NCI-H2029 treated with DMSO at 0.1 percent for 48 hours (cell line): Measurements from ENCODE around the gene RND3.

Experiments
- DNase-seq: peaks from one replicate; lab custom pipeline; 2025; lab: John Stamatoyannopoulos, UW

RND3 gene

DNA sequence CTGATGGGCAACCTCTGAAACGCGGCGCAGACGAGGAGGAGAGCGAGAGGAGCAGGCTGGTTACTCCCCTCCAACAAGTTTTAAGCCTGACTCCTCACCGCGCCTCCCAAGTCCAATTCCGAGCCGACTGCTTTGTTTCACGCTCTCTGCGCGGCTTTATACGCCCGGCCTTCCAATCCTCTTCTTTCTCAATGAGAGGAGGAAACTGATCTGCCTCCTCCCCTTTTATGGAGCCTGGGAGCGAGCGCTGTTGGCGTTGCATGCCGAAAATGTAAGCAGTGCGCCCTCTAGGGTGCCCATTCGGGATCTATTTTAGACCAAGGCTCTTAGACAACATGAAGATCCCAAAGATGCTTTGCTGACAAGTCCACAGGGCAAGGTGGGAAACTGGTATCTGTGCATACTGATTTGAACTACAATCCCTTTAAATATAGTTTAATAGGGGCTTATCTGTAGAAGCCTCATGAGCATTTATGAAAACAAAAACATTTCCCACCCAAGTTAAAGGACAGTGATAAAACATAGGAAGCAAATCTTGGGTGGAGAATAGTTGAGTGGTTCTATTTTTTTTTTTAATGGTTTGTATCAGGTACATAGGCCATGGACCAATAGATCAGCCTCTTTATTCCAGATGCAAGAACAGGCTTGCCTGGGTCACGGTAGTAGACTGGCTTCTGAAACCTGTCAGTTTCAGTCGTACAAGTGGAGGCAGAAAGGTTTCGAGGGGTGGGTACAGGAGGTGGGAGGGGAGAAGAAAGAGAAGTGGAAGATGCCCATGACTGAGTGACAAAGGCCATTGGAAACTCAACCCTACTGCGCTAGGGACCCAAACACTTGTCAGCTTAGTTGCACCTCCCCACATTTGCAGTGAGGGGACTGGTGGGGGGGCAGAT is at the start of gene RND3:
Gene RND3, minus strand, starts transcription at position 131 of the 893 bp plus-strand sequence. CDS start 250 bp downstream, outside the sequence.
- DNase-seq = peak; percentile 84

DNA sequence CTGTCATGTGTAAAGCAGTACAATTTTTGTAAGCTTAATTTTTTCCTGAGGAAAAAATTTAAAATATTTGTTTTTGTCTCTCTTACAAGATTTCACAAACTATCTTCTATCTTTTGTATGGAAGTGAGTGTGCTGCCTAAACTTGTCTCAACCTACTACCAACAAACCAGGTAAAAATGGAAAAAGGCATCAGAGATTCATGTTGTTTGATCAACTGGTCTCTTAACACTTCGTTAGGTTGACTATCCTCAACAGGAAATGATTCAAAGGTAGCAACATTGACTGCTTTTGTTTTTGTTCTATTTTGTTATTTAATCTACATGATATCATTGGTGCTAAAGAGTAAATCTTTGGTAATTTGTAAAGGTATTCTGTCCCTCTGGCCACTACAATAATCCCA is 47.7 kb upstream of the RND3 start:
- no peak for DNase-seq

DNA sequence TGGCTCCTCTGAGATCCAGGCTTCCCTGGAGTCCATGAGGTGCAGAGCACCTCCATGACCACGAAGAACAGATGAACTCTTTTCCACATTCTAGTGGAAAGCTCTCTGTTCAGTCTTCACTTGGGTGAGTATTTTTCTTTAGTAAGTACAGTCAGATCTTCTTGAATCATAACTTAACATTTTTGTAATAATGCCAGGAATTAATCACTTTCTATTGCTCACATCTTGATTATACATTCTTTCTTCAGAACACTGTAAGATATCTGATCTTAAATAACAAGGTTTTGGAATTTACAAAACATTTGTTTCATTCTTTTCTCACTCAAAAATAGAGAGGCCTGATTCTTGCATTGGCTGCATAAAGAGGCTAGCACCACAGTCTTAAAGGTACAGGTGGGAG is 45.4 kb upstream of the RND3 start:
- DNase-seq = no peak

DNA sequence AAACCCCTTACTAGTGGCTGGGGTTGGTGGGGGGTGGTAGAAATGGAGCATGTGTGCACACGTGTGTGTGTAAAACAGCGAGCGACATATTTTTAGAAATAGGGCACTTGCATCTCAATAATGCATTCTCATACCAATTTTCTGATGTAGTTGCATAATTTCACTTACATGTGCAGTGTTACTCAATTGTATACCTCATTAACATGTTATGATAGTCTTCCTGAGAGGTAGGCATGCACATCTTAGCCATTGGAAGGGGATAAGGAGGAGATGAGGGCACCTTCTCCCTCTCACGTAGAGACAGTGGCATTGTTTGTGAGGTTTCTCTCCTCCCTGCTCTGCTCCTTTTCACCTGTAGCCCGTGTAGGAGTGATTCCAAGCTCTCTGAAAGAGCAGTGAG is 44.6 kb upstream of the RND3 start:
- no peak for DNase-seq

DNA sequence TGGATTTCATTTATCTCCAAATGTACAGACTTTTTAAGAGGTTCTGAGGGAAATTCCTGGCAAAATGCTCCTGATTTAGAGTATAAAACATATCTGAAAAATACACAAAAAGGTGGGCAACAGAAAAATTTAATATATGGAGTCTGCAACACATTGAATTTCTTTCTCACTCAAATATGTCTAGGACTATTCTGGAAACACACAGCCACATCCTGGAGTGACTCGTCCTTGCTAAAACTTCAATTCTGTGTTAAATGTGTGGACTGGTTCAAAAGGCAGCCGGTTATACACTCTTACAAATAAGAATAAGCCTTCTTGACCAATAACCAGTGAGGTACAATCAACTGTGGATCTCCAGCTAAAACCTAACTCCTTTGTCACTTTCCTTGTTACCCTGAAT is 44.1 kb upstream of the RND3 start:
- no peak for DNase-seq

DNA sequence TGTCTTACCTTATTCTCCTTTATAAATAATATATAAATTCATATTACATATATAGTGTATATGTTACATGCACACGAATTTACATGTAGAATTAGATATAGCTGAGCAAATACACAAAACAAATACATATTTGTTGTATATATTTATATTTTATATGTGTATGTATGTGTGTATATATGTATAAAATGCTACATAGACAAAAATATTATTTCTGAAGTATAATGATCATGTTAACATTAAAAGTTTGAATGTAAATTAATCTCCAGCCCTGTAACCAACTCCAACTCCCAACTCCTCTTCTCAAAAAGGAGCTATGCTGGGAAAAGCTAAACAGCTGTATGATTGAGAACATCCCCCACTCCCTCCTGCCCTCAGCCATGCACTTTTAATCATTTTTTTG is 42.7 kb upstream of the RND3 start:
- DNase-seq = no peak

- no peak for DNase-seq
These were observed 41.7 kb upstream of the RND3 start for GRCh38 chr2:150528861-150529801.

DNA sequence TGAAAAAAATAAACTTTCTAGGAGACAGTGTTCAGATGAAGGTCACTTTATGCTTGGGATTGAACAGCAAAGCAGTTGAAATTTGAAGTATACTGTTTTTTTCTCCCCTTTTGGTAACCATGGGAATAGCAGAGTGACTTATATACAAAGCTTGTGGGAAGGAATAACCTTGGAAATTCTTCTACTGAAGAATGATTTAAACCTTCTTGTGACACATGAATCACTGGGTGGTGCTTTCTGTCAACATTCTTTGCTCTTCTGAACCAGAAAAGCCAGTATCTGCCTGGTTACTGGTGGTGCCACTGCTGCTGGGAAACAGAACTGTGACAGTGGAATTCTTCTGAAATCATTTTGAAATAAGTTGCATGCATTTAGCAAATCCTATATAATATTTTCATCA is 39.4 kb upstream of the RND3 start:
- no peak for DNase-seq

- no peak for DNase-seq
These were observed 38.5 kb upstream of the RND3 start for GRCh38 chr2:150526006-150526405.

GRCh38 chr2:150522269-150522668 is 34.8 kb upstream of the RND3 start:
- DNase-seq = no peak

DNA sequence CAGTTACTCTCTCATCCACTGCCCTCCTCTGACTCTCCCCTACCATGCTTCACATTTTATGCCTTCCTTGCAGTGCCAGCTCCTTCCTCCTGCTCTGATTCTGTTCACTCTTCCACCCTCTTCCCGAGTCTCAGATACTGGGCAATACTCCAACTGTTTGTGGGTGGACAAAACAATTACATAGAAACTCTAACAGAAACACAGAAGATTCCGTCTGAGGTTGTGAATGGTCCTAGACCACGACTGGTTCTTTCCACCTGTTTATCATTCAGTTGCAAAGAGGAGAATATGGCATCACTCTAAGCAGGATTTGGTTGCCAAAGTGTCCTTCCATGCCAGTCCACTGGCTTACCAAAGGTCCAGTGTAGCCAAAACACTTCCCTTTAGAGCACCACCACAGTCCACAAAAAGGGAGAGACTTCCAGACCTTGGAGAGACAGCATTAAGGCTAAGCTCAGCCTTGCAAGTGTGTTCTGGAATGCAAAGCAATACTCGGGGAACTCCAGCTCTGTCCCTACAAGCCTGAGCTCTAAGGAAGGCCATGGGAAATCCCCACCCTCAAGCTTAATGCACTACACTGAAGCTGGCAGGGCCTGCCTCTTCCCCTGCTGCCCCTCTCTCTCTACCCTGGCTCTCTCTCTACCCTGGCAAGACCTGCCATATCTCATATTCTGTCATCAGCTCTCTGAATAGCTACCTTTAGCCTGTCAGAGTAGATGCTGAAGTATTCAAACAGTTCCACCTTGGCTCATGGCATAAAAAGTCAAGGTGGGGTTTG is 33.6 kb upstream of the RND3 start:
- no peak for DNase-seq

DNA sequence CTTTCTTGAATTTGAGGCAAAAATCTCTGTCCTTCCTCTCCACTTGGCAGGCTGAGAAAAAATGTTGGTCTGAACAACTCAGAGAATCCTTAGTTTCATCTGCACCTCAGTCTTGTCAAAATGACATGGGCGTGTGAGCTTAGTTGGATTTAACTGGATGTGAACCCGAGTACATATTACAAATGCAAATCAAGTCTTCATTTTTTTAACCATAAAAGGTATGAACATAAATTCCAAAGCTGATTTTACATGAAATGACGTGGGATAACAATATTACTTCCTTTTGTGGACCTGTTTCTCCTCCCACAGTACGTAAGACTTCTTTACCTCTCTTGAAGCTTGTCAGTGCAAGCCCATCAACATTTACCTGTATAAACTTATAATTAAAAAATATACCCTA is 32.6 kb upstream of the RND3 start:
- no peak for DNase-seq

- no peak for DNase-seq
These were observed 30.6 kb upstream of the RND3 start for GRCh38 chr2:150517951-150518680.

GRCh38 chr2:150513647-150514046 is 26.2 kb upstream of the RND3 start:
- DNase-seq = no peak

DNA sequence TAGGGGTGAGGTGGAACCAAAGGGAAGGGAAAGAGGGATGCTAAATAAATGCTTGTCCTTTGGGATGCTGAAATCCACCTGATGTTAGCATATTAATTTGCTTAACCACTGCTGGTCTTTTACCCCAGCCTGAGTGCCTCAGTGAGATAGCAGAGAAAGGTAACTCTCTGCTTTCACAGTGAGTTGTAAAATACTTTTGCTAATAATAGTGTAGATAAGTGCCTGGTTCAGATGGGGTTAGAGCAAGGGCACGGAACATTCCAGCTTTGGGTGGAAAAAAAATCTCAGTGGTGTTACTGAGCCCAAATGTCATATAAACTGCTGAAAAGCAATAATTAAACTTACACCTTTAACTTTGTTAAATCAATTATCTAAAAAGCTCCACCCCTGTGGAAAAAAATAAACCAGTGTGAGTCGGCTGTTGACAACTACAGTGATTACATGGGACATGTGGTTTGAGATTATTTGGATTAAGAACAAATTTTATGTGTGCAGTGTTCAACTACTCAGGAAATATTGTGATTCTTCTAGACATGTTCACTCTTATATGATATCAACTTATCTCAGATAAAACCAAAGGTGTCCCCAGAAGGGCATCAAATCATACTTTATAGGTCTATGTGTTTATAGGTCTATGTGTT is 21.1 kb upstream of the RND3 start:
- no peak for DNase-seq

DNA sequence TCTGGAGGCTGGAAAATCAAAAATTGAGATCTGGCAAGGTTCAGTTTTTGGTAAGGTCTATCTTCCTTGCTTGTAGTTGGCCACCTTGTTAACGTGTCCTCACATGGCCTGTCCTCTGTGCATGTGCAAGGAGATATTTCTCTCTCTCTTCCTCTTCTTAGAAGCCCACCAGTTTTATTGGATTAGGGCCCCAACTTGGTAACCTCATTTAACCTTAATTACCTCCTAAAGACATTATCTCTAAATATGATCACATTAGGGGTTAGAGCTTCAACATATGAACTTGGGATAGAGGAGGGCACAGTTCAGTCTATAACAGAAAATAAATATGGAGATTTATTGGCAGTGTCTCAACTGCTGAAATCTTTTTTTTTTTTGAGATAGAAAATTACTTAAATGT is 19.6 kb upstream of the RND3 start:
- DNase-seq = no peak

DNA sequence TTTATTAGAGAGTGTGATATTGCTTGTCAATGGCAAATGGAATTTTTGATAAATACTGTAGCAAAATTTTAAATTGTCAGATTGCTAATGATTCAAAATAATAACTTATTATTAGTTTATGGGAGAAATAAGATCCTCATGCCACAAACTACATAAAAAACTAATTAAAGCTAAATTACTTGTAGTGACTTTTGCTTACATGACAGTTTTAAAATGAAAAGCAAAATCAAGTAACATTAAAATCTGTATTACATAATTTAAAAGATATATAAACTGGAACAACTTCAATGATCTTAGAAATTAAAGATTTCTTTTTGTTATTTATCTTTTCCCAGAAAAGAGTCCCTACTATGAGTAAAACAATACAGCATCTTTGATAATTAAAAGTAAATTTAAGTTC is 17.7 kb upstream of the RND3 start:
- DNase-seq = no peak

- no peak for DNase-seq
These were observed 8.6 kb upstream of the RND3 start for GRCh38 chr2:150495993-150496627.

DNA sequence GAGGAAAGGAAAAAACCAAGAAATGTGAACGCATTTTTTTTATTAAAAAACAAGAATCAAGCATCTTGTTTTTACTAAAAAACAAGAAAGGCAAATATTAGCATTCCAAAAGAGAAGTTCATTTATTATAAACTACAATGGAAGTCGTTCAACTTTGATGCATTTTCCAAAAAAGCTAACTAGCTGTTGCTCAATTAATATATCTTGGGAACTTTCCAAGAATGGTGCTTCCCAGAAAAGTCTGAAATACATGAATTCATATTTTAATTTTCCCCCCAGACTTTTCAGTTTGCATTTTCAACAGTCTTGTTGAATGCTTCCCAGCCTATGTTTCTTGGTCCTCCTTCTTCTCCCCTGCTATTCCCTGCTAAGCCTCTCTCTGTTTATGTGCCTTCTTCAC is 7.5 kb upstream of the RND3 start:
- DNase-seq = no peak

GRCh38 chr2:150494234-150494945 is 6.9 kb upstream of the RND3 start:
- DNase-seq = no peak
